ENCODE data around the gene SEMA6A.

GRCh38 chr5:116439905-116440304 is 134.7 kb downstream of the SEMA6A start:
- TF ChIP-seq, protein P1, sequence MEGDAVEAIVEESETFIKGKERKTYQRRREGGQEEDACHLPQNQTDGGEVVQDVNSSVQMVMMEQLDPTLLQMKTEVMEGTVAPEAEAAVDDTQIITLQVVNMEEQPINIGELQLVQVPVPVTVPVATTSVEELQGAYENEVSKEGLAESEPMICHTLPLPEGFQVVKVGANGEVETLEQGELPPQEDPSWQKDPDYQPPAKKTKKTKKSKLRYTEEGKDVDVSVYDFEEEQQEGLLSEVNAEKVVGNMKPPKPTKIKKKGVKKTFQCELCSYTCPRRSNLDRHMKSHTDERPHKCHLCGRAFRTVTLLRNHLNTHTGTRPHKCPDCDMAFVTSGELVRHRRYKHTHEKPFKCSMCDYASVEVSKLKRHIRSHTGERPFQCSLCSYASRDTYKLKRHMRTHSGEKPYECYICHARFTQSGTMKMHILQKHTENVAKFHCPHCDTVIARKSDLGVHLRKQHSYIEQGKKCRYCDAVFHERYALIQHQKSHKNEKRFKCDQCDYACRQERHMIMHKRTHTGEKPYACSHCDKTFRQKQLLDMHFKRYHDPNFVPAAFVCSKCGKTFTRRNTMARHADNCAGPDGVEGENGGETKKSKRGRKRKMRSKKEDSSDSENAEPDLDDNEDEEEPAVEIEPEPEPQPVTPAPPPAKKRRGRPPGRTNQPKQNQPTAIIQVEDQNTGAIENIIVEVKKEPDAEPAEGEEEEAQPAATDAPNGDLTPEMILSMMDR (IDR thresholded peaks at IDR 0.05): no peak
- TF ChIP-seq FOXJ3 (CRISPR knock-in tag; IDR thresholded peaks at IDR 0.05) (no peak), USF1 (IDR thresholded peaks at IDR 0.05; ENCODE audit: borderline replicate concordance, low read depth) (no peak), SMC3 (IDR thresholded peaks at IDR 0.05; ENCODE audit: low read depth, low read length) (no peak), EZH2phosphoT487 (IDR thresholded peaks at IDR 0.05; ENCODE audit: borderline replicate concordance, low read depth) (no peak), POLR2AphosphoS5 (IDR thresholded peaks at IDR 0.05; ENCODE audit: low read depth, low read length) (no peak), EP300 (IDR thresholded peaks at IDR 0.05; ENCODE audit: borderline replicate concordance in 1 of 2, low read depth in 1 of 2, low read length in 1 of 2) (no peak), FOSL2 (IDR thresholded peaks at IDR 0.05; ENCODE audit: borderline replicate concordance, low read depth) (no peak)
